OCI-LY7 (cell line): ENCODE data around the gene GPR153. TPM values are rescaled to one million over a fixed set of nuclear protein-coding genes. Genes with fewer than 3 reads are reported as not detected.

ENCODE experiments used
- BruUV-seq: library from RNA; stranded (reverse); fragments of 400-500 nt; replicated peaks from 2 replicates; lab custom pipeline; 2021; lab: Mats Ljungman, UMichigan
- CTCF ChIA-PET: fragments of 300-600 bp; sonication (Branson Sonifier 250); formaldehyde crosslinking; loops from one replicate; lab custom pipeline; 2022; ENCODE audit warnings: antibody characterized with exemption; ENCODE audit not compliant: unreplicated experiment; lab: Charles Lee
- POLR2A ChIA-PET: fragments of 300-600 bp; sonication (Branson Sonifier 250); formaldehyde crosslinking; loops from one replicate; lab custom pipeline; 2022; ENCODE audit warnings: antibody characterized with exemption; lab: Charles Lee
- DNase-seq: peaks from one replicate; pipeline ENCODE4 v3.0.0-alpha.2; 2015; ENCODE audit warnings: low spot score
- H2AFZ ChIP-seq: fragments of 200-600 bp; sonication (generic), shearing (Covaris generic); 2 replicates; pipeline ENCODE4 v1.6.1; 2014; ENCODE audit warnings: mild to moderate bottlenecking, antibody characterized with exemption, low read length, moderate library complexity
- H3K27ac ChIP-seq: fragments of 200-600 bp; sonication (generic); 2 replicates; pipeline ENCODE4 v1.5.1; 2014; ENCODE audit warnings: mixed run types, low read depth, mild to moderate bottlenecking, moderate library complexity, low read length, inconsistent platforms; ENCODE audit not compliant: poor library complexity, severe bottlenecking
- H3K36me3 ChIP-seq: fragments of 200-600 bp; sonication (generic); 2 replicates; pipeline ENCODE4 v1.6.1; 2014; ENCODE audit warnings: mild to moderate bottlenecking, antibody characterized with exemption, low read length, moderate library complexity, mixed read lengths; ENCODE audit not compliant: insufficient read depth
- H3K4me1 ChIP-seq: fragments of 200-600 bp; sonication (generic); 2 replicates; pipeline ENCODE4 v1.5.1; 2014; ENCODE audit warnings: mild to moderate bottlenecking, low read length; ENCODE audit not compliant: insufficient read depth, poor library complexity, severe bottlenecking
- H3K4me2 ChIP-seq: fragments of 200-600 bp; sonication (generic); 2 replicates; pipeline ENCODE4 v1.6.1; 2014; ENCODE audit warnings: mild to moderate bottlenecking, low read length
- H3K4me3 ChIP-seq: fragments of 200-600 bp; sonication (generic); 2 replicates; pipeline ENCODE4 v1.5.1; 2014; ENCODE audit warnings: mild to moderate bottlenecking, low read depth, low read length; ENCODE audit not compliant: poor library complexity, severe bottlenecking
- H3K79me2 ChIP-seq: fragments of 200-600 bp; sonication (generic); 2 replicates; pipeline ENCODE4 v1.6.1; 2016; ENCODE audit warnings: low read depth, mild to moderate bottlenecking, low read length, moderate library complexity, mixed read lengths; ENCODE audit not compliant: insufficient read depth
- H3K9me2 ChIP-seq: fragments of 200-600 bp; sonication (generic); 2 replicates; pipeline ENCODE4 v1.6.1; 2016; ENCODE audit warnings: mild to moderate bottlenecking, low read length, mixed read lengths; ENCODE audit not compliant: insufficient read depth
- H3K9me3 ChIP-seq: fragments of 200-600 bp; sonication (generic); 2 replicates; pipeline ENCODE4 v1.6.1; 2014; ENCODE audit warnings: mild to moderate bottlenecking, mixed run types, low read length, mixed read lengths
- H4K20me1 ChIP-seq: fragments of 200-600 bp; sonication (generic); 2 replicates; pipeline ENCODE4 v1.6.1; 2014; ENCODE audit warnings: mild to moderate bottlenecking, antibody characterized with exemption, low read length, moderate library complexity, mixed read lengths; ENCODE audit not compliant: insufficient read depth
- EZH2phosphoT487 ChIP-seq: fragments of 200-600 bp; sonication (generic); IDR thresholded peaks from 2 replicates; pipeline ENCODE4 v1.6.1; 2018; ENCODE audit warnings: low read depth, borderline replicate concordance, mild to moderate bottlenecking, mixed run types, antibody characterized with exemption, low read length, moderate library complexity, mixed read lengths
- intact Hi-C: fragments of 100-400 bp; cut with micrococcal nuclease; formaldehyde crosslinking; loops from one replicate; pipeline ENCODE4 v1.10.0; 2022; ENCODE audit not compliant: unreplicated experiment
- total RNA-seq, 2 experiments: library from RNA; depleted of rRNA in 1 of 2; stranded (reverse); fragments of >200 nt in 1 of 2; shearing (Covaris generic) in 1 of 2; gene quantifications; 2 replicates each; pipeline ENCODE4 v1.2.3, GENCODE V29; 2014 to 2022
- TF ChIP-seq, protein P1 (sequence below): fragments of 200-600 bp; sonication (generic); conservative IDR thresholded peaks from 2 replicates; pipeline ENCODE4 v1.5.1; 2014; ENCODE audit warnings: mild to moderate bottlenecking, antibody characterized with exemption, low read length, moderate library complexity, mixed read lengths

GPR153 gene
- total RNA-seq, 2 experiments from 2014 or later, result not detected

DNA sequence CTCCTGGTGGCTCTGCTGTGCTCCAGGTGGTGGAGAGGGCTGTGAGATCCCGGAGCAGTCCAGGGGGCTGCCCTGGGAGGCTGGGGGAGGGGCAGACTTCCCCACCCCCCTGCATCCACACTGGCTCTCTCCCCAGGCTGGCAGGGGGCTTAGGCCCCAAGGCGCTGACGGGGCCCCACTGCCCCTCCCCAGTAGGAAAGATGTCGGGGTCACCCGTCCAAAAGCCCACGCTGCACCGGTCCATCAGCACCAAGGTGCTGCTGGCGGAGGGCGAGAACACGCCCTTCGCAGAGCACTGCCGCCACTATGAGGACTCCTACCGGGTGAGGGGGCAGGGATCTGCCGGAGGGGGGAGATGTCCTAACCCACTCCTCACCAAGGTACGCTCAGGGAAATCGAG lies 49.2 kb downstream of the GPR153 start:
- DNase-seq, result no peak
- H3K27ac ChIP-seq, result no peak overlapping the region
- no peak for TF ChIP-seq EZH2phosphoT487
- TF ChIP-seq, protein P1, sequence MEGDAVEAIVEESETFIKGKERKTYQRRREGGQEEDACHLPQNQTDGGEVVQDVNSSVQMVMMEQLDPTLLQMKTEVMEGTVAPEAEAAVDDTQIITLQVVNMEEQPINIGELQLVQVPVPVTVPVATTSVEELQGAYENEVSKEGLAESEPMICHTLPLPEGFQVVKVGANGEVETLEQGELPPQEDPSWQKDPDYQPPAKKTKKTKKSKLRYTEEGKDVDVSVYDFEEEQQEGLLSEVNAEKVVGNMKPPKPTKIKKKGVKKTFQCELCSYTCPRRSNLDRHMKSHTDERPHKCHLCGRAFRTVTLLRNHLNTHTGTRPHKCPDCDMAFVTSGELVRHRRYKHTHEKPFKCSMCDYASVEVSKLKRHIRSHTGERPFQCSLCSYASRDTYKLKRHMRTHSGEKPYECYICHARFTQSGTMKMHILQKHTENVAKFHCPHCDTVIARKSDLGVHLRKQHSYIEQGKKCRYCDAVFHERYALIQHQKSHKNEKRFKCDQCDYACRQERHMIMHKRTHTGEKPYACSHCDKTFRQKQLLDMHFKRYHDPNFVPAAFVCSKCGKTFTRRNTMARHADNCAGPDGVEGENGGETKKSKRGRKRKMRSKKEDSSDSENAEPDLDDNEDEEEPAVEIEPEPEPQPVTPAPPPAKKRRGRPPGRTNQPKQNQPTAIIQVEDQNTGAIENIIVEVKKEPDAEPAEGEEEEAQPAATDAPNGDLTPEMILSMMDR, result no peak
- no peaks in the 10 kb centered on the region for H3K9me3 ChIP-seq
- no TSS peak for BruUV-seq
- H3K9me2 ChIP-seq, result no peaks in the 10 kb centered on the region
- H3K79me2 ChIP-seq, result no peaks in the 10 kb centered on the region
- H3K4me2 ChIP-seq, result no peak overlapping the region
- H3K36me3 ChIP-seq, result no peaks in the 10 kb centered on the region
- POLR2A ChIA-PET, result no interaction called here
- H3K4me1 ChIP-seq, result peaks cover 10% of the 10 kb centered on the region
- no peaks in the 10 kb centered on the region for H4K20me1 ChIP-seq
- CTCF ChIA-PET, result no interaction called here
- no peak overlapping the region for H3K4me3 ChIP-seq
- H2AFZ ChIP-seq, result no peak overlapping the region
- intact Hi-C loops, result no loop called here

GRCh38 chr1:6210591-6211355 lies 50.1 kb downstream of the GPR153 start:
- BruUV-seq, result no TSS peak
- H3K9me2 ChIP-seq, result no peaks in the 10 kb centered on the region
- intact Hi-C loops, result no loop called here
- H3K79me2 ChIP-seq, result no peaks in the 10 kb centered on the region
- TF ChIP-seq, protein P1, result no peak
- no peak for TF ChIP-seq EZH2phosphoT487
- H3K36me3 ChIP-seq, result no peaks in the 10 kb centered on the region
- ChIA-PET CTCF (interaction anchor here (0.6 kb wide), 1 partner anchor 30 kb away, joined by 14 read pairs; no protein-coding TSS in a partner anchor), POLR2A (no interaction called here)
- no peak overlapping the region for H3K27ac ChIP-seq
- H3K9me3 ChIP-seq, result no peaks in the 10 kb centered on the region
- no peak overlapping the region for H2AFZ ChIP-seq
- no peak overlapping the region for H3K4me3 ChIP-seq
- no peak for DNase-seq
- H3K4me1 ChIP-seq, result peaks cover 10% of the 10 kb centered on the region
- H3K4me2 ChIP-seq, result no peak overlapping the region
- H4K20me1 ChIP-seq, result no peaks in the 10 kb centered on the region
